NCI-H1105 treated with DMSO at 0.1 percent for 48 hours (cell line): Measurements from ENCODE around the gene RALY.
"Not testable (repeated sequence)": the region's sequence is repeated elsewhere in the genome, so short reads cannot be mapped to it uniquely, and the experiment has no call there.

Experiments
- DNase-seq: peaks from one replicate; lab custom pipeline; 2025; lab: John Stamatoyannopoulos, UW

The RALY gene

GRCh38 chr20:34015401-34016335 is 22.0 kb downstream of the RALY start:
- no peak for DNase-seq

- DNase-seq, result no peak
Observed at GRCh38 chr20:34016736-34017135, 23.0 kb downstream of the RALY start.

GRCh38 chr20:34017610-34018009 is 23.9 kb downstream of the RALY start:
- DNase-seq, result no peak

GRCh38 chr20:34018166-34018565 is 24.5 kb downstream of the RALY start:
- no peak for DNase-seq

GRCh38 chr20:34022151-34022838 is 28.6 kb downstream of the RALY start:
- no peak for DNase-seq

GRCh38 chr20:34022839-34023234 is 29.1 kb downstream of the RALY start:
- no peak for DNase-seq

GRCh38 chr20:34023937-34024722 is 30.4 kb downstream of the RALY start:
- DNase-seq, result no peak

GRCh38 chr20:34024723-34025351 is 31.1 kb downstream of the RALY start:
- no peak for DNase-seq

- not testable (repeated sequence) for DNase-seq
Observed at GRCh38 chr20:34028013-34028412, 34.3 kb downstream of the RALY start.

GRCh38 chr20:34029415-34029814 is 35.7 kb downstream of the RALY start:
- no peak for DNase-seq

- no peak for DNase-seq
Observed at GRCh38 chr20:34030456-34030855, 36.7 kb downstream of the RALY start.

- DNase-seq, result no peak
Observed at GRCh38 chr20:34033903-34034302, 40.2 kb downstream of the RALY start.

GRCh38 chr20:34037121-34037520 is 43.4 kb downstream of the RALY start:
- no peak for DNase-seq

GRCh38 chr20:34037767-34038166 is 44.1 kb downstream of the RALY start:
- no peak for DNase-seq

GRCh38 chr20:34040300-34040995 is 46.7 kb downstream of the RALY start:
- no peak for DNase-seq

- no peak for DNase-seq
Observed at GRCh38 chr20:34041226-34041625, 47.5 kb downstream of the RALY start.

GRCh38 chr20:34042262-34042661 is 48.6 kb downstream of the RALY start:
- peak; percentile 84 for DNase-seq

- no peak for DNase-seq
Observed at GRCh38 chr20:34043025-34043424, 49.3 kb downstream of the RALY start.

GRCh38 chr20:34045294-34045693 is 51.6 kb downstream of the RALY start:
- DNase-seq, result no peak

- no peak for DNase-seq
Observed at GRCh38 chr20:34045930-34046725, 52.4 kb downstream of the RALY start.
